ENCODE measurements around the gene SPECC1. TPM values are rescaled to one million over a fixed set of nuclear protein-coding genes. Genes with fewer than 3 reads are reported as not detected.

SPECC1 gene
- total and polyA plus RNA-seq, 2 of the 13 experiments (the other 11 are each of a cell fraction or from before 2014, with no cell fraction given), result 2.3 to 6.9 TPM

GRCh38 chr17:20173091-20173490, 163.9 kb downstream of the SPECC1 start:
- DNase-seq (ENCODE audit: low spot score) (peak; percentile 12), FAIRE-seq (no peak), ATAC-seq (no peak; the same call in 2 of the 3 replicates)
- H3K9me3 ChIP-seq (ENCODE audit: low read length), result no peaks in the 10 kb centered on the region
- no peaks in the 10 kb centered on the region for H3K27me3 ChIP-seq (ENCODE audit: control insufficient read depth in 1 of 2, insufficient read depth in 2 of 2, low read length in 2 of 2)
- H2AFZ ChIP-seq (ENCODE audit: low read length), result no peak overlapping the region
- 0% methylated on average over 1 of the region's 1 CpG for WGBS (ENCODE audit: low lambda C conversion rate)
- BruUV-seq (replicated peaks), result no TSS peak
- in situ Hi-C loops (cut with HindIII; ENCODE audit: extremely low pct_ligation_motif_present, low pct_unique_long_range_greater_than_20kb), result no loop called here
- no peaks in the 10 kb centered on the region for H3K79me2 ChIP-seq (ENCODE audit: insufficient read depth, low read length)
- no peak overlapping the region for H3K4me3 ChIP-seq (replicated peaks in 1 of 3; ENCODE audit: insufficient read depth in 1 of 3, low read depth in 2 of 3, low read length in 3 of 3)
- H4K20me1 ChIP-seq (ENCODE audit: insufficient read depth, low read length), result no peaks in the 10 kb centered on the region
- CTCF ChIA-PET (ENCODE audit: low intra/inter-chr PET ratio, low total read pairs), result no interaction called here
- peaks cover 24% of the 10 kb centered on the region for H3K4me1 ChIP-seq (ENCODE audit: insufficient read depth, low read length)
- intact Hi-C loops (cut with micrococcal nuclease; ENCODE audit: unreplicated experiment), result no loop called here
- no peak overlapping the region for H3K9ac ChIP-seq (ENCODE audit: insufficient read depth, low read depth, low read length)
- H3K4me2 ChIP-seq (ENCODE audit: low read depth, low read length), result no peak overlapping the region
- POLR2A ChIA-PET, result no interaction called here
- no peak overlapping the region for H3K27ac ChIP-seq (ENCODE audit: extremely low read length, insufficient read depth, low read length)
- no peaks in the 10 kb centered on the region for H3K36me3 ChIP-seq (replicated peaks in 1 of 2; ENCODE audit: control insufficient read depth in 1 of 2, insufficient read depth in 2 of 2, low read length in 2 of 2)
- TF ChIP-seq GPBP1L1 (CRISPR knock-in tag; IDR thresholded peaks at IDR 0.05), result no peak
- TF ChIP-seq TEAD3 (CRISPR knock-in tag; optimal IDR thresholded peaks at IDR 0.05; ENCODE audit: borderline replicate concordance), result peak; percentile 85
- no peak for TF ChIP-seq ZNF260 (CRISPR knock-in tag; IDR thresholded peaks at IDR 0.05; ENCODE audit: borderline replicate concordance, low read depth)

GRCh38 chr17:20174588-20175265, 165.6 kb downstream of the SPECC1 start:
- 80% methylated on average over 12 of the region's 12 CpGs for WGBS (ENCODE audit: low lambda C conversion rate)
- H3K27me3 ChIP-seq (ENCODE audit: control insufficient read depth in 1 of 2, insufficient read depth in 2 of 2, low read length in 2 of 2), result no peaks in the 10 kb centered on the region
- H3K27ac ChIP-seq (ENCODE audit: extremely low read length, insufficient read depth, low read length), result no peak overlapping the region
- ChIA-PET POLR2A (no interaction called here), CTCF (ENCODE audit: low intra/inter-chr PET ratio, low total read pairs) (no interaction called here)
- BruUV-seq (replicated peaks), result no TSS peak
- in situ Hi-C loops (cut with HindIII; ENCODE audit: extremely low pct_ligation_motif_present, low pct_unique_long_range_greater_than_20kb), result no loop called here
- H3K9ac ChIP-seq (ENCODE audit: insufficient read depth, low read depth, low read length), result no peak overlapping the region
- H3K4me1 ChIP-seq (ENCODE audit: insufficient read depth, low read length), result peaks cover 24% of the 10 kb centered on the region
- H3K4me2 ChIP-seq (ENCODE audit: low read depth, low read length), result no peak overlapping the region
- intact Hi-C loops (cut with micrococcal nuclease; ENCODE audit: unreplicated experiment), result no loop called here
- no peaks in the 10 kb centered on the region for H3K79me2 ChIP-seq (ENCODE audit: insufficient read depth, low read length)
- no peak for TF ChIP-seq ZNF484 (CRISPR knock-in tag; IDR thresholded peaks at IDR 0.05; ENCODE audit: borderline replicate concordance, low read depth)
- no peak for TF ChIP-seq MED1 (CRISPR knock-in tag; IDR thresholded peaks at IDR 0.05)
- TF ChIP-seq GABPB1 (CRISPR knock-in tag; IDR thresholded peaks at IDR 0.05), result no peak
- no peak for TF ChIP-seq ZNF446 (CRISPR knock-in tag; IDR thresholded peaks at IDR 0.05)
- no peak for TF ChIP-seq ZNF660 (CRISPR knock-in tag; IDR thresholded peaks at IDR 0.05; ENCODE audit: borderline replicate concordance, low read depth)
- TF ChIP-seq RFX1 (IDR thresholded peaks at IDR 0.05), result no peak
- TF ChIP-seq WIZ (CRISPR knock-in tag; IDR thresholded peaks at IDR 0.05), result no peak
- TF ChIP-seq SALL2 (CRISPR knock-in tag; IDR thresholded peaks at IDR 0.05), result no peak
- TF ChIP-seq JUN (CRISPR knock-in tag; IDR thresholded peaks at IDR 0.05), result no peak
- DNase-seq (ENCODE audit: low spot score) (no peak), FAIRE-seq (no peak), ATAC-seq (no peak)
- H4K20me1 ChIP-seq (ENCODE audit: insufficient read depth, low read length), result no peaks in the 10 kb centered on the region
- H3K9me3 ChIP-seq (ENCODE audit: low read length), result no peaks in the 10 kb centered on the region
- H3K4me3 ChIP-seq (replicated peaks in 1 of 3; ENCODE audit: insufficient read depth in 1 of 3, low read depth in 2 of 3, low read length in 3 of 3), result no peak overlapping the region
- no peaks in the 10 kb centered on the region for H3K36me3 ChIP-seq (replicated peaks in 1 of 2; ENCODE audit: control insufficient read depth in 1 of 2, insufficient read depth in 2 of 2, low read length in 2 of 2)
- H2AFZ ChIP-seq (ENCODE audit: low read length), result no peak overlapping the region
